ENCODE data around the gene MYL1. TPM values are rescaled to one million over a fixed set of nuclear protein-coding genes. Genes with fewer than 3 reads are reported as not detected.
A peak's percentile ranks its signal among the peaks of the same experiment; 100 is the strongest.

MYL1 gene
- total RNA-seq, 1 donor from 2014 or later: 0.36 TPM

DNA sequence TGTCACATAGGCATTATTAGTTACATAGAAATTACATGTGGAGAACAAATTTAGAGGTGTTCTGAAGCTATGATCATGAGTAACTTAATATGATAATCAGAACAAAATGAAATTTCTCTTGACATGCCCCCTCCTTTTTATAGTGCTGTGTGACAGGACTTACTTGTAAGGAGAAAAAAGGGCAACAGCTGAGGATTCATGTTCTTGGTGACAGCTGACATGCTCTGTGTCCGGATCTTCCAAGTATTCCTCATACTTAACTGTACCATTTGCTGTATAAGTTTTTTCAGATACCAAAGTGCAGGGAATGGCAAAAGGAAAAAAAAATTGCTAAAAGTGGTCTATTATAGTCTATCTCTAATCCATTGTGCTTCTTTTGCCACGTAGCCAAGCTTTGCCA, 3.5 kb upstream of the MYL1 start:
- Mint-ChIP-seq H3K4me1 (peaks cover 42% of the 10 kb centered on the region), H3K27ac (peak overlapping the region; percentile 14), H3K27me3 (ENCODE audit: low read depth) (no peaks in the 10 kb centered on the region), H3K4me3 (no peak overlapping the region), H3K9me3 (no peaks in the 10 kb centered on the region), H3K36me3 (no peaks in the 10 kb centered on the region)
- TF ChIP-seq CTCF (IDR thresholded peaks at IDR 0.05; ENCODE audit: unreplicated experiment): no peak
- no peak for DNase-seq (ENCODE audit: low spot score in 2 of 2, unreplicated experiment in 2 of 2)

DNA sequence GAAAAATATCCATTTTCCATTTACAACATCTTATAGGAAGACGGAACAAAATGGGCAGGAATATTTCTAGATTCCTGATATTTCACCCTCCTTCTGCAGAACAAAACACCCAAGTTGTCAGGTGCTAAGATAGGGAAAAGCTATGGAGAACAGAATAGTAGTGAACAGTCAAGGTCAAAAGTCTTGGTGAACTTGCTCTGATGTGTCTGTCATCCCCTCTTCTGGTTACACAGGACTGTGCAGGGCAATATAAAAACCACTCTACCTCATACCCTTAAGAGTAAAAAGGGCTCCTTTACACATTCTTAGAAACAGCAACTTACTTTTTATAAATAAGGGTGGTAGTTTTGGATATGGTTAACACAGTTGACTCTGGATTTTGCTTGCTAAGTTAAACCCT, 4.4 kb downstream of the MYL1 start:
- no peaks in the 10 kb centered on the region for H3K36me3 Mint-ChIP-seq
- peaks cover 26% of the 10 kb centered on the region for H3K4me1 Mint-ChIP-seq
- H3K27me3 Mint-ChIP-seq (ENCODE audit: low read depth): no peaks in the 10 kb centered on the region
- no peak for TF ChIP-seq CTCF (IDR thresholded peaks at IDR 0.05; ENCODE audit: unreplicated experiment)
- no peak overlapping the region for H3K27ac Mint-ChIP-seq
- H3K4me3 Mint-ChIP-seq: no peak overlapping the region
- DNase-seq (ENCODE audit: low spot score in 2 of 2, unreplicated experiment in 2 of 2): no peak
- no peaks in the 10 kb centered on the region for H3K9me3 Mint-ChIP-seq

DNA sequence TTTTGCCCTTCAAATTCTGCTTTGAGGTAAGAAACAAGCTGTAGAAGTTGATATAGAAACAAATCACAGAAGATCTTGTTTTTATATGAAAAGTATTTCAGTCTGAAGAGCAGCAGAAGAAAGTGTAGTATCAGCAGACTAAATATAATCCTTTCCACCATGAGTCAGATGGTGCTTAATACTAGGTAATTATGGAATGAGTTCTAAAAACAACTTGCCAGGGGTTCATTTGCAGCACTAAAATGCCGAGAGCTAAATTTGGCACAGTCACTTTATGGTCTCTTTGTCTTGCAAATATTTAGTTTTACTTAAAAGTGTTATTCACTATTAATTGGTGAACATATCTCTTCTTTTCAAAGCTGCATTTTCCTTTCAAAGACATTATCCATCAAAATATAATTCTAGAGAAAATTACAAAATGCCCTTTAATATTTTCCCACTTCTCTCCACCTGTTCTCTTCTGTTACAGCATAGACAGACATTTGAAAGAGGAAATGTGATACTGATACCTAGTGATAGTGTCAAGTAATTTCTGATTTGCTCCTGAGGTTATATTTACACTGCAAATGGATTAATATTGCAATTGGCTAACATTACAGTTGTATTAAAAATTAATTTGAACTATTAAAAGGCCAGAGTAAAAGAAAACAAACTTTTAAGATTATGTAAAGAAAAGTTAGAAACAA, 5.3 kb downstream of the MYL1 start:
- TF ChIP-seq CTCF (IDR thresholded peaks at IDR 0.05; ENCODE audit: unreplicated experiment): no peak
- H3K27ac Mint-ChIP-seq: no peak overlapping the region
- no peaks in the 10 kb centered on the region for H3K27me3 Mint-ChIP-seq (ENCODE audit: low read depth)
- no peaks in the 10 kb centered on the region for H3K36me3 Mint-ChIP-seq
- no peak for DNase-seq (ENCODE audit: low spot score in 2 of 2, unreplicated experiment in 2 of 2)
- no peaks in the 10 kb centered on the region for H3K9me3 Mint-ChIP-seq
- no peak overlapping the region for H3K4me3 Mint-ChIP-seq
- H3K4me1 Mint-ChIP-seq: peaks cover 19% of the 10 kb centered on the region

DNA sequence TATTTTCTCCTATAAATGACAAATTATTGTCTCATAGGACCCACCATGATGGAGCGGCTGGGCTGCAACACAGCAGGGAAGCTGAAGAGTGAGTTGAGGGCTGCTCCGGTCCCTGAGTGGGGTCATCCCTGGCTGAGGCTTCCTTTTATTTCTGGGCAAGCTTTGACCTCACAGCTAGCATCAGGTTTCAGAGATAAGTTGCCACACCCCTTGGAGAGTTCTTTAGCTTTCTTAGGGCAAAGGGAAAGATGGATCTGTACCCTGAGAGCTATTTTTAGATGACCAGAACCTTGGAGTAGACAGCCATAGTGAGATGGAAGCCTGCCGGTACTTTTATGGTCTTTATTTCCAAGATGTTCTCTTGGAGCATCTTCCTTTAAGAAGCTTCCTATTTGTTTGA, 11.5 kb downstream of the MYL1 start:
- Mint-ChIP-seq H3K4me3 (no peak overlapping the region), H3K27me3 (ENCODE audit: low read depth) (no peaks in the 10 kb centered on the region), H3K9me3 (no peaks in the 10 kb centered on the region), H3K36me3 (no peaks in the 10 kb centered on the region), H3K27ac (no peak overlapping the region), H3K4me1 (peaks cover 13% of the 10 kb centered on the region)
- TF ChIP-seq CTCF (IDR thresholded peaks at IDR 0.05; ENCODE audit: unreplicated experiment): no peak
- DNase-seq (ENCODE audit: low spot score in 2 of 2, unreplicated experiment in 2 of 2): no peak

GRCh38 chr2:210302326-210302725, 12.6 kb downstream of the MYL1 start:
- H3K4me3 Mint-ChIP-seq: no peak overlapping the region
- H3K36me3 Mint-ChIP-seq: no peaks in the 10 kb centered on the region
- H3K9me3 Mint-ChIP-seq: no peaks in the 10 kb centered on the region
- no peaks in the 10 kb centered on the region for H3K27me3 Mint-ChIP-seq (ENCODE audit: low read depth)
- DNase-seq (ENCODE audit: low spot score in 2 of 2, unreplicated experiment in 2 of 2): no peak
- peaks cover 13% of the 10 kb centered on the region for H3K4me1 Mint-ChIP-seq
- H3K27ac Mint-ChIP-seq: no peak overlapping the region
- TF ChIP-seq CTCF (IDR thresholded peaks at IDR 0.05; ENCODE audit: unreplicated experiment): no peak
